GM18861 (cell line): Measurements from ENCODE around the gene MIEF2.
"Not testable (repeated sequence)": the region's sequence is repeated elsewhere in the genome, so short reads cannot be mapped to it uniquely, and the experiment has no call there.

Source experiments
- ATAC-seq: cut with Tn5 transposase; IDR thresholded peaks from one replicate; pipeline ENCODE4 v1.9.1; 2021; ENCODE audit not compliant: unreplicated experiment

The MIEF2 gene

GRCh38 chr17:18280766-18281371 lies 20.4 kb downstream of the MIEF2 start:
- ATAC-seq: no peak

GRCh38 chr17:18281788-18282187 lies 21.3 kb downstream of the MIEF2 start:
- no peak for ATAC-seq

DNA sequence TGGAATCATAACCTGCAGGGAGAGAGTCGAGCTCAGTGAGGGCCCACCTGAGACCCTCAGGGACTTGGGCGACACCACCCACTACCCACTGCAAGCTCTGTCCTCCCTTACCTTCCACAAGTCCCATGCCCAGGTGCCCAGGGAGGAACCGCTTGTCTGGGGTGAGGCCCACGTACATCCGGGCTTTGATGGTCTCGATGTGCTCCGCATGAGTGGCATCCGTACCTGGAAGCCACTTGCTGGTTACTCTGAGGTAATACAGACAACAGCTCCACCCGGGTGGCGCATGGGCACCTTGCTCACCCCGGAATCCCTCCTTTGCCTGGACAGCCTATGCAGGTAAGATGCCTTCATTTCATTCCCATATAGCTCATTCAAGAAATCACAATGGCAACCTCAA lies 24.8 kb downstream of the MIEF2 start:
- no peak for ATAC-seq

GRCh38 chr17:18291718-18292540 lies 31.5 kb downstream of the MIEF2 start:
- ATAC-seq: no peak

DNA sequence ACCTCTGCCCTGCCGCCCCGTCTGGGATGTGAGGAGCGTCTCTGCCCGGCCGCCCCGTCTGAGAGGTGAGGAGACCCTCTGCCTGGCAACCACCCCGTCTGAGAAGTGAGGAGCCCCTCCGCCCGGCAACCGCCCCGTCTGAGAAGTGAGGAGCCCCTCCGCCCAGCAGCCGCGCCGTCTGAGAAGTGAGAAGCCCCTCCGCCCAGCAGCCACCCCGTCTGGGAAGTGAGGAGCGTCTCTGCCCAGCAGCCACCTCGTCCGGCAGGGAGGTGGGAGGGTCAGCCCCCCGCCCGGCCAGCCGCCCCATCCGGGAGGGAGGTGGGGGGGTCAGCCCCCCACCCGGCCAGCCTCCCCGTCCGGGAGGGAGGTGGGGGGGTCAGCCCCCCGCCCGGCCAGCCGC lies 37.6 kb downstream of the MIEF2 start:
- ATAC-seq: not testable (repeated sequence)

DNA sequence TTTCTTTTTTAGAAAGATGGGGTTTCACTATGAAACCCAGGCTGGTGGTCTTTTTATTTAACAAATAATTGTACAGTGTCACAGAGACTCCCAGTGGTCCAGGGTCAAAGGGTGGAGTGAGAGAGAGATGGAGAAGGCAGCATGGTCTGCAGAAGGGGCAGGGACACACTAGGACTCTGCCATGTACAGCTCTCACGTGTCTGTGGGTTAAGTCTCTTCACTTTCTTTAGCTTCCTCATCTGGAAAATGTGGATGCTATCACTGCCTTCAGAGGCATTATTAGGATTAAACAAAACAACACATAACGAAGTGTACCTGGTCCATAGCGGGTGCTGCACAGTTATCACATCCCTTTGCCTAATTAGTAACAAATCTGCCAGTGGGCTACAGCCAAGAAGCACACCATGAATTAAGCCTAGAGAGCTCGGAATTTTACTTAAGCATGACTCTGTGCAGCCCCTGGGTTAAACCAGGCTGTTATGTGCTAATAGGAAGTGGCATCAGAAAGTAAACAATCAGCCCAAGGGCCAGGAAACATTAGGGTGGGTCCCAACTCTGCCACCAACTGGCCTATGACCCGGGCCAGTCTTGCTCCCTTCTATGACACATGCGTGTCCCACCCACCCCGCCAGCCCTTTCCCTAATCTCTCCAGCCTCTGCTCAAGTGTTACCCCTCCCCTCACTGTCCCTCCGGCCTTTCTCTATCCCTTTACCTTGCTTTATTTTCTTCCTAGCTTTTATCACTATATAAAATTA lies 40.4 kb downstream of the MIEF2 start:
- no peak for ATAC-seq

GRCh38 chr17:18303206-18303605 lies 42.7 kb downstream of the MIEF2 start:
- ATAC-seq: not testable (repeated sequence)

- no peak for ATAC-seq
Observed at GRCh38 chr17:18309202-18309601, 48.7 kb downstream of the MIEF2 start.

- peak; percentile 19 for ATAC-seq
Observed at GRCh38 chr17:18314059-18314730, 53.7 kb downstream of the MIEF2 start.

DNA sequence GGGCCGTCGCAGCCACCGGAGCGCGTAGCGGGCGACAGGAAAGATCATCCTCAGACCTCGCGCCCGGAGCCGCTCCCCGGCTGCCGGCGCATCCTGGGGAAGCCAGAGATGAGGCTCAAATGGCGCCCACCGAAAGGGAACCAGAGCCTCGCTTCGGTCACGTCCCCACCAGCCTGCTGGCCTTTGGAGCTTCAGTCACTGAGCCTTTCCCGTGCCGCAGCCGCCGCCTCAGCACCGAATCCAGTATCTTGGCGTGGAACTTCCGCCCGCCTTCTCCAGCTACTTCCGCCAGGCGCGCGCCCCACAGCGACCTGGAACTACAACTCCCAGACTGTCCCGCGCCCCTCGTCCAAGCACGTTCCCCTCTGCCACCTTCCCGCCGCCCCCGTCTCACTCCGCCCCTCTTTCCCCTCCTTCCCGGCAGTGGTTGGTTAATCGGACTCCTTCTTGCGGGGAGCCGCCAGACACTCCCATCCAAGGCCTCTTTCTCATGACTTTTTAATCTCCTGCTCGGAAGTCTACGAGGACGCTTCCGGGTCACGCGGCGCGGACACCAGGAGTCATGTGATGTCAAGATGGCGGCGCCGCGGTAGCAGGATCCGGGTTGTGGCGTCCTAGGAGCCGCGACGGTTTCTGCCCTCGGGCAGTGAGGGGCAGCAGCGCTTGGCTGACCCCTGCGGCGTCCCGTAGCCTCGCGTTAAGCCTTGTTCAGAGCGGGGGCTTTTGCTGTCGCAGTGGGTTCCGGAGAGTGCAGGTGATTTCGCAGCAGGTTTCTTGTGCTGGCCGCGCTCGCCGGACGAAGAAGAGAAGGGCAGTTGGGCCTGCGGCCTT lies 54.5 kb downstream of the MIEF2 start, which contains the start of the genes SMCR8 and TOP3A:
TSS of gene SMCR8 (plus strand) at position 563 of the 831 bp plus-strand sequence. CDS start 497 bp downstream, outside the sequence.
TSS of gene TOP3A (minus strand) at position 264 of the 831 bp plus-strand sequence. CDS start at position 48, 216 bp downstream.
- peak; percentile 53 for ATAC-seq

GRCh38 chr17:18315562-18315922 lies 55.1 kb downstream of the MIEF2 start:
- ATAC-seq: no peak

DNA sequence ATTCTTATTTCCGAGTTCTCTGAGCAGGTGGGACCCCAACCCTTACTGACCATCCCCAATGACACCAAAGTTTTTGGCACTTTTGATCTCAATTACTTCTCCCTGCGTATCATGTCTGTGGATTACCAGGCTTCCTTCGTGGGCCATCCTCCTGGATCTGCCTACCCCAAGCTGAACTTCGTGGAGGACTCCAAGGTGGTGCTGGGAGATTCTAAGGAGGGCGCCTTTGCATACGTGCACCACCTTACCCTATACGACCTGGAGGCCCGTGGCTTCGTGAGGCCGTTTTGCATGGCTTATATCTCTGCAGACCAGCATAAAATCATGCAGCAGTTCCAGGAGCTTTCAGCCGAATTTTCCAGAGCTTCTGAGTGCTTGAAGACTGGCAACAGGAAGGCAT lies 55.5 kb downstream of the MIEF2 start:
- no peak for ATAC-seq
